Measurements from ENCODE around the gene NEURL1. TPM values are rescaled to one million over a fixed set of nuclear protein-coding genes. Genes with fewer than 3 reads are reported as not detected.
A peak's percentile ranks its signal among the peaks of the same experiment; 100 is the strongest.

The NEURL1 gene
- total RNA-seq, 6 experiments from 2014 or later = 0.06 to 0.46 (median 0.27) TPM

- H3K9me3 Mint-ChIP-seq = no peaks in the 10 kb centered on the region
- H3K27ac Mint-ChIP-seq = peak overlapping the region; percentile 48
- H3K36me3 Mint-ChIP-seq (ENCODE audit: low read depth) = peaks cover 26% of the 10 kb centered on the region
- DNase-seq = no peak
- peaks cover 14% of the 10 kb centered on the region for H3K27me3 Mint-ChIP-seq (ENCODE audit: insufficient read depth)
- H3K4me3 Mint-ChIP-seq = no peak overlapping the region
- peaks cover 31% of the 10 kb centered on the region for H3K4me1 Mint-ChIP-seq (ENCODE audit: low read depth)
- TF ChIP-seq CTCF (IDR thresholded peaks at IDR 0.05) = no peak
These were observed 107.6 kb downstream of the NEURL1 start for GRCh38 chr10:103600956-103601569.

- Mint-ChIP-seq H3K4me1 (ENCODE audit: low read depth) (peaks cover 32% of the 10 kb centered on the region), H3K9me3 (no peaks in the 10 kb centered on the region), H3K27me3 (ENCODE audit: insufficient read depth) (peaks cover 14% of the 10 kb centered on the region), H3K4me3 (no peak overlapping the region), H3K27ac (no peak overlapping the region; the same call in 1 of the 2 replicates), H3K36me3 (ENCODE audit: low read depth) (peaks cover 28% of the 10 kb centered on the region)
- no peak for TF ChIP-seq CTCF (IDR thresholded peaks at IDR 0.05)
- DNase-seq = no peak
These were observed 108.7 kb downstream of the NEURL1 start for GRCh38 chr10:103602028-103602851.

- Mint-ChIP-seq H3K27ac (no peak overlapping the region; the same call in 1 of the 2 replicates), H3K4me3 (no peak overlapping the region; the same call in 1 of the 2 replicates), H3K36me3 (ENCODE audit: low read depth) (peaks cover 28% of the 10 kb centered on the region), H3K27me3 (ENCODE audit: insufficient read depth) (peaks cover 14% of the 10 kb centered on the region), H3K9me3 (no peaks in the 10 kb centered on the region), H3K4me1 (ENCODE audit: low read depth) (peaks cover 32% of the 10 kb centered on the region)
- DNase-seq = no peak
- TF ChIP-seq CTCF (IDR thresholded peaks at IDR 0.05) = no peak
These were observed 109.3 kb downstream of the NEURL1 start for GRCh38 chr10:103602852-103603155.

GRCh38 chr10:103603382-103603781 lies 109.9 kb downstream of the NEURL1 start:
- no peak for TF ChIP-seq CTCF (IDR thresholded peaks at IDR 0.05)
- peaks cover 28% of the 10 kb centered on the region for H3K36me3 Mint-ChIP-seq (ENCODE audit: low read depth)
- no peak overlapping the region for H3K4me3 Mint-ChIP-seq
- no peaks in the 10 kb centered on the region for H3K9me3 Mint-ChIP-seq
- DNase-seq = no peak
- peaks cover 32% of the 10 kb centered on the region for H3K4me1 Mint-ChIP-seq (ENCODE audit: low read depth)
- H3K27me3 Mint-ChIP-seq (ENCODE audit: insufficient read depth) = peaks cover 14% of the 10 kb centered on the region
- H3K27ac Mint-ChIP-seq = no peak overlapping the region; the same call in 1 of the 2 replicates

- Mint-ChIP-seq H3K27ac (peak overlapping the region; percentile 49), H3K9me3 (no peaks in the 10 kb centered on the region), H3K27me3 (ENCODE audit: insufficient read depth) (peaks cover 10% of the 10 kb centered on the region), H3K36me3 (ENCODE audit: low read depth) (peaks cover 39% of the 10 kb centered on the region), H3K4me3 (no peak overlapping the region), H3K4me1 (ENCODE audit: low read depth) (peaks cover 15% of the 10 kb centered on the region)
- DNase-seq = peak; percentile 64
- TF ChIP-seq CTCF (IDR thresholded peaks at IDR 0.05) = peak; percentile 90
These were observed 112.0 kb downstream of the NEURL1 start for GRCh38 chr10:103605359-103606096.
